Epidermal melanocyte (primary cell): ENCODE data around the gene MDM1.

Source experiments
- DNase-seq: peaks from one replicate; pipeline ENCODE4 v3.0.0; 2011; ENCODE audit warnings: low spot score; ENCODE audit not compliant: insufficient read length

The MDM1 gene

GRCh38 chr12:68280240-68280639 is 51.9 kb downstream of the MDM1 start:
- DNase-seq: no peak

- no peak for DNase-seq
These were observed 52.7 kb downstream of the MDM1 start for GRCh38 chr12:68279227-68280054.

- no peak for DNase-seq
These were observed 55.7 kb downstream of the MDM1 start for GRCh38 chr12:68276402-68276930.

- DNase-seq: no peak
These were observed 59.4 kb downstream of the MDM1 start for GRCh38 chr12:68272732-68273131.

- DNase-seq: no peak
These were observed 60.8 kb downstream of the MDM1 start for GRCh38 chr12:68271346-68271745.

GRCh38 chr12:68270358-68270757 is 61.8 kb downstream of the MDM1 start:
- DNase-seq: no peak

- no peak for DNase-seq
These were observed 62.4 kb downstream of the MDM1 start for GRCh38 chr12:68269779-68270178.

GRCh38 chr12:68268967-68269366 is 63.2 kb downstream of the MDM1 start:
- DNase-seq: no peak

- no peak for DNase-seq
These were observed 64.2 kb downstream of the MDM1 start for GRCh38 chr12:68267892-68268396.

- no peak for DNase-seq
These were observed 67.3 kb downstream of the MDM1 start for GRCh38 chr12:68264857-68265256.

GRCh38 chr12:68264158-68264855 is 67.9 kb downstream of the MDM1 start:
- no peak for DNase-seq

GRCh38 chr12:68263366-68263765 is 68.8 kb downstream of the MDM1 start:
- DNase-seq: no peak

GRCh38 chr12:68261896-68262295 is 70.3 kb downstream of the MDM1 start:
- DNase-seq: no peak

- no peak for DNase-seq
These were observed 72.0 kb downstream of the MDM1 start for GRCh38 chr12:68260153-68260552.

- no peak for DNase-seq
These were observed 72.7 kb downstream of the MDM1 start for GRCh38 chr12:68259318-68259940.

GRCh38 chr12:68253504-68253903 is 78.7 kb downstream of the MDM1 start, which contains the start of gene IL22:
IL22 (minus strand) TSS chr12:68253604; CDS start chr12:68253448, 156 bp downstream.
- DNase-seq: no peak

GRCh38 chr12:68252077-68252476 is 80.1 kb downstream of the MDM1 start:
- DNase-seq: no peak

- no peak for DNase-seq
These were observed 81.7 kb downstream of the MDM1 start for GRCh38 chr12:68250454-68250853.

- DNase-seq: no peak
These were observed 84.4 kb downstream of the MDM1 start for GRCh38 chr12:68247785-68248184.

GRCh38 chr12:68246350-68246749 is 85.8 kb downstream of the MDM1 start:
- DNase-seq: no peak

- no peak for DNase-seq
These were observed 86.8 kb downstream of the MDM1 start for GRCh38 chr12:68245180-68246021.
